ENCODE measurements around the gene FAM151B.

- TF ChIP-seq TAF1 (IDR thresholded peaks at IDR 0.05; ENCODE audit: borderline replicate concordance, low read depth, low read length) (no peak), POLR2A (IDR thresholded peaks at IDR 0.05; ENCODE audit: low read depth, low read length) (no peak)
Measured at GRCh38 chr5:80479713-80480112, 8.2 kb upstream of the FAM151B start.
